Measurements from ENCODE around the gene OR2S2. TPM values are rescaled to one million over a fixed set of nuclear protein-coding genes. Genes with fewer than 3 reads are reported as not detected.

The OR2S2 gene
- total RNA-seq, 2 experiments from 2014 or later = not detected

GRCh38 chr9:35960039-35960655 lies 2.2 kb upstream of the OR2S2 start:
- no peaks in the 10 kb centered on the region for H3K9me3 ChIP-seq (ENCODE audit: low read length)
- POLR2A ChIA-PET = interaction anchor here (0.9 to 1.2 kb wide), 2 partner anchors 40 to 230 kb away, joined by 3 read pairs; partner anchors contain the start of gene CLTA
- intact Hi-C loops (cut with micrococcal nuclease; ENCODE audit: unreplicated experiment) = no loop called here
- H3K27ac ChIP-seq (ENCODE audit: low read depth, low read length, poor library complexity, severe bottlenecking) = no peak overlapping the region
- H3K79me2 ChIP-seq (ENCODE audit: insufficient read depth, low read depth, low read length) = no peaks in the 10 kb centered on the region
- H2AFZ ChIP-seq (ENCODE audit: low read length) = no peak overlapping the region
- no TSS peak for BruUV-seq (replicated peaks)
- no peaks in the 10 kb centered on the region for H3K9me2 ChIP-seq (ENCODE audit: insufficient read depth, low read length)
- no peak for TF ChIP-seq EZH2phosphoT487 (IDR thresholded peaks at IDR 0.05; ENCODE audit: borderline replicate concordance, low read depth, low read length)
- TF ChIP-seq CTCF (conservative IDR thresholded peaks at IDR 0.05; ENCODE audit: low read length) = no peak
- H3K4me3 ChIP-seq (ENCODE audit: low read depth, low read length, poor library complexity, severe bottlenecking) = no peak overlapping the region
- H3K4me1 ChIP-seq (ENCODE audit: insufficient read depth, low read length, poor library complexity, severe bottlenecking) = no peaks in the 10 kb centered on the region
- no peaks in the 10 kb centered on the region for H3K36me3 ChIP-seq (ENCODE audit: insufficient read depth, low read length)
- no peaks in the 10 kb centered on the region for H4K20me1 ChIP-seq (ENCODE audit: insufficient read depth, low read length)
- DNase-seq (ENCODE audit: low spot score) = no peak
- CTCF ChIA-PET (ENCODE audit: unreplicated experiment) = no interaction called here
- H3K4me2 ChIP-seq (ENCODE audit: low read length) = no peak overlapping the region

GRCh38 chr9:35956651-35957050 lies 1.3 kb downstream of the OR2S2 start:
- Histone ChIP-seq H3K9me3 (ENCODE audit: low read length) (no peaks in the 10 kb centered on the region), H3K4me2 (ENCODE audit: low read length) (no peak overlapping the region), H3K4me1 (ENCODE audit: insufficient read depth, low read length, poor library complexity, severe bottlenecking) (no peaks in the 10 kb centered on the region), H4K20me1 (ENCODE audit: insufficient read depth, low read length) (no peaks in the 10 kb centered on the region), H2AFZ (ENCODE audit: low read length) (no peak overlapping the region), H3K36me3 (ENCODE audit: insufficient read depth, low read length) (no peaks in the 10 kb centered on the region), H3K79me2 (ENCODE audit: insufficient read depth, low read depth, low read length) (no peaks in the 10 kb centered on the region), H3K9me2 (ENCODE audit: insufficient read depth, low read length) (no peaks in the 10 kb centered on the region), H3K27ac (ENCODE audit: low read depth, low read length, poor library complexity, severe bottlenecking) (no peak overlapping the region), H3K4me3 (ENCODE audit: low read depth, low read length, poor library complexity, severe bottlenecking) (no peak overlapping the region)
- no peak for DNase-seq (ENCODE audit: low spot score)
- POLR2A ChIA-PET = interaction anchor here (0.5 to 1.0 kb wide), 3 partner anchors 8 to 43 kb away, joined by 3 read pairs; no protein-coding TSS in a partner anchor
- TF ChIP-seq CTCF (conservative IDR thresholded peaks at IDR 0.05; ENCODE audit: low read length) = no peak
- no peak for TF ChIP-seq EZH2phosphoT487 (IDR thresholded peaks at IDR 0.05; ENCODE audit: borderline replicate concordance, low read depth, low read length)
- CTCF ChIA-PET (ENCODE audit: unreplicated experiment) = no interaction called here
- BruUV-seq (replicated peaks) = no TSS peak
- intact Hi-C loops (cut with micrococcal nuclease; ENCODE audit: unreplicated experiment) = loop anchor here (5.0 kb wide), 1 partner anchor 51 kb away; no protein-coding TSS in a partner anchor

- Histone ChIP-seq H3K4me3 (ENCODE audit: low read depth, low read length, poor library complexity, severe bottlenecking) (no peak overlapping the region), H3K4me1 (ENCODE audit: insufficient read depth, low read length, poor library complexity, severe bottlenecking) (no peaks in the 10 kb centered on the region), H4K20me1 (ENCODE audit: insufficient read depth, low read length) (no peaks in the 10 kb centered on the region), H3K79me2 (ENCODE audit: insufficient read depth, low read depth, low read length) (no peaks in the 10 kb centered on the region), H3K4me2 (ENCODE audit: low read length) (no peak overlapping the region), H3K36me3 (ENCODE audit: insufficient read depth, low read length) (no peaks in the 10 kb centered on the region), H3K9me2 (ENCODE audit: insufficient read depth, low read length) (no peaks in the 10 kb centered on the region), H2AFZ (ENCODE audit: low read length) (no peak overlapping the region), H3K9me3 (ENCODE audit: low read length) (no peaks in the 10 kb centered on the region), H3K27ac (ENCODE audit: low read depth, low read length, poor library complexity, severe bottlenecking) (no peak overlapping the region)
- DNase-seq (ENCODE audit: low spot score) = peak; percentile 78
- POLR2A ChIA-PET = interaction anchor here (0.7 to 1.0 kb wide), 2 partner anchors 72 to 75 kb away, joined by 4 read pairs; no protein-coding TSS in a partner anchor
- no TSS peak for BruUV-seq (replicated peaks)
- intact Hi-C loops (cut with micrococcal nuclease; ENCODE audit: unreplicated experiment) = loop anchor here (1.0 to 5.0 kb wide), 3 partner anchors 52 to 212 kb away; no protein-coding TSS in a partner anchor
- CTCF ChIA-PET (ENCODE audit: unreplicated experiment) = interaction anchor here (1.1 to 1.3 kb wide), 2 partner anchors 66 to 68 kb away, joined by 5 to 7 read pairs; no protein-coding TSS in a partner anchor
- no peak for TF ChIP-seq EZH2phosphoT487 (IDR thresholded peaks at IDR 0.05; ENCODE audit: borderline replicate concordance, low read depth, low read length)
- TF ChIP-seq CTCF (conservative IDR thresholded peaks at IDR 0.05; ENCODE audit: low read length) = peak; percentile 96
Observed at GRCh38 chr9:35954942-35955546, 2.9 kb downstream of the OR2S2 start.

All from OCI-LY7 (cell line).